Fibroblast of pulmonary artery (primary cell): ENCODE measurements around the gene CD36.

ENCODE experiments used
- DNase-seq: peaks from one replicate; pipeline ENCODE4 v3.0.0-alpha.2; 2010; ENCODE audit warnings: low read depth
- H3K4me3 ChIP-seq: replicated peaks from 2 replicates; pipeline ENCODE4 v1.5.1; 2011; ENCODE audit warnings: low read depth, mild to moderate bottlenecking, control low read depth, low read length, moderate library complexity
- TF ChIP-seq, protein P1 (sequence below): IDR thresholded peaks from 2 replicates; pipeline ENCODE4 v1.5.1; 2011; ENCODE audit warnings: mild to moderate bottlenecking, control low read depth, low read length, inconsistent platforms; ENCODE audit errors: missing control alignments

The CD36 gene

DNA sequence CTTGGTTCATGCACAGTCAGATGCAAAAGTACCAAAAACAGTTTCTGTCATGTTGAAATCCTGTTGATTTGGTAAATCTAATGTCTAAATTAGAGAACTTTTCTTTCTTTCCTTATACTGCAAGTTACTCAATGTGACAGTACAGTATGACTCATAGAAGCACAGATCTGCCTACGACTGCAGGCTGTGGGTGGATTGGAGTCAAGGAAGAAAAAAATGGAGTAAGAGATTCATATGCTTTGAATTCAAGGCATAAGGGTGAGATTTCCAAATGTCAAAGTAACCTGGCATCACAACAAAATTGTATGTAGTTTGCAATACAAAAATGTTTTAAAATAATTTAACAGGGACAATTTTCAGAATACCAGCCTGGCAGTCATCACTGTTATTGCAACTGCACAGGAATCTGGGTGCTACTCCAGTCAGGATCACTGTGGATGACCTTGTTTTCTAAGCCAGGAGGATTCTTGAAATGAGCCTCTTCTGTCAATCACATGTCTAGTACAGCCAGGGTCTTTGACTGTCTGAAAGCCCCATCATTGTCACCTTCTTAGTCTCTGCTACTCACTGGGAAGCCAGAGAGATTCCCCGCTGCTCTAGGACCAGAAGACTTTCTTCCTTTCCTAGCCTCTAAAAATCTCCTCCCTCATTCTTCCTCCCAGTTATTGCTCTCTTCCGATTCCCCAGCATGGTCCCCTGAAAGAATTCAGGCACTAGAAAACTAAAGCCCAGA is 83.6 kb downstream of the CD36 start:
- peak; percentile 90 for DNase-seq
- TF ChIP-seq, protein P1, sequence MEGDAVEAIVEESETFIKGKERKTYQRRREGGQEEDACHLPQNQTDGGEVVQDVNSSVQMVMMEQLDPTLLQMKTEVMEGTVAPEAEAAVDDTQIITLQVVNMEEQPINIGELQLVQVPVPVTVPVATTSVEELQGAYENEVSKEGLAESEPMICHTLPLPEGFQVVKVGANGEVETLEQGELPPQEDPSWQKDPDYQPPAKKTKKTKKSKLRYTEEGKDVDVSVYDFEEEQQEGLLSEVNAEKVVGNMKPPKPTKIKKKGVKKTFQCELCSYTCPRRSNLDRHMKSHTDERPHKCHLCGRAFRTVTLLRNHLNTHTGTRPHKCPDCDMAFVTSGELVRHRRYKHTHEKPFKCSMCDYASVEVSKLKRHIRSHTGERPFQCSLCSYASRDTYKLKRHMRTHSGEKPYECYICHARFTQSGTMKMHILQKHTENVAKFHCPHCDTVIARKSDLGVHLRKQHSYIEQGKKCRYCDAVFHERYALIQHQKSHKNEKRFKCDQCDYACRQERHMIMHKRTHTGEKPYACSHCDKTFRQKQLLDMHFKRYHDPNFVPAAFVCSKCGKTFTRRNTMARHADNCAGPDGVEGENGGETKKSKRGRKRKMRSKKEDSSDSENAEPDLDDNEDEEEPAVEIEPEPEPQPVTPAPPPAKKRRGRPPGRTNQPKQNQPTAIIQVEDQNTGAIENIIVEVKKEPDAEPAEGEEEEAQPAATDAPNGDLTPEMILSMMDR = no peak
- H3K4me3 ChIP-seq = no peak overlapping the region

DNA sequence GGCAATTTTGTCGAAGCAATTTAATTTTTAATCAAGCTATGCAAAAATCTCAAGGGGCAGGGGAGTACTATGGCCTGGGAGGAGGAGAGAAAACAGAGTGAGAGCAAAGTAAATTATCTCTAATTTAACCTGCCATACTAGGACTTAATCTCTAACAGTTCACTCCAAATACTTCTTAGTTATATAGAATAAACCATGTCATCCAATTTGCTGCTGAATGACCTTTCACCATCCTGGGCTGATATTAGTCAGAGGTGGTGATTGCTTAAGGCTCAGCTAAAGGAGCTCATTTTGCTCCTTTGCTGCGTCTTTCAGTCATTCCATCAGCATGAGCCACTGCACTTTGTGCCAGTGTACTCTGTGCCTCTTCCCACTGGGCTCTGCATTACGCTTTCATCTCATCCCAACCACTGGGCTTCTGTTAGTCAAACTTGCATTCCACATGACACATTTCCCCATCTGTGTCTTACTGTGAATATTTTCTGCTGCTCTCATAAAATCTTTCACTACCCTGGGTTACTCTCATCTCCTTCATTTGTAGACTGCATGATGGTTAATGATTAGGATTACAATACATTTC is 84.3 kb downstream of the CD36 start:
- peak; percentile 99 for DNase-seq
- no peak overlapping the region for H3K4me3 ChIP-seq
- TF ChIP-seq, protein P1 = no peak

- peak; percentile 17 for DNase-seq
- H3K4me3 ChIP-seq = no peak overlapping the region
- TF ChIP-seq, protein P1 = no peak
Observed at GRCh38 chr7:80724249-80724871, 85.9 kb downstream of the CD36 start.

- H3K4me3 ChIP-seq = no peak overlapping the region
- DNase-seq = no peak
- TF ChIP-seq, protein P1 = no peak
Observed at GRCh38 chr7:80725181-80725611, 86.8 kb downstream of the CD36 start.
